Hippocampal formation (tissue), 2 donors: ENCODE data around the gene IMMP1L.

ENCODE experiments used
- DNase-seq, 2 donors: peaks; one replicate each; lab custom pipeline; 2025; lab: John Stamatoyannopoulos, UW

The IMMP1L gene

GRCh38 chr11:31387379-31387778, 122.0 kb downstream of the IMMP1L start:
- no peak for DNase-seq

- DNase-seq = no peak
Measured at GRCh38 chr11:31383116-31383515, 126.3 kb downstream of the IMMP1L start.
